PFSK-1 (cell line): ENCODE results near the gene VCL.

ENCODE experiments used
- POLR2AphosphoS5 ChIP-seq: IDR thresholded peaks from 2 replicates; pipeline ENCODE4 v1.6.1; 2012; ENCODE audit warnings: low read depth, mild to moderate bottlenecking, control low read depth, low read length, moderate library complexity
- SIN3A ChIP-seq: IDR thresholded peaks from 2 replicates; pipeline ENCODE4 v1.6.1; 2012; ENCODE audit warnings: mild to moderate bottlenecking, low read length, moderate library complexity, borderline replicate concordance; ENCODE audit not compliant: insufficient read depth
- TAF1 ChIP-seq: IDR thresholded peaks from 2 replicates; pipeline ENCODE4 v1.6.1; 2012; ENCODE audit warnings: low read length, control low read depth, borderline replicate concordance; ENCODE audit not compliant: insufficient read depth

DNA sequence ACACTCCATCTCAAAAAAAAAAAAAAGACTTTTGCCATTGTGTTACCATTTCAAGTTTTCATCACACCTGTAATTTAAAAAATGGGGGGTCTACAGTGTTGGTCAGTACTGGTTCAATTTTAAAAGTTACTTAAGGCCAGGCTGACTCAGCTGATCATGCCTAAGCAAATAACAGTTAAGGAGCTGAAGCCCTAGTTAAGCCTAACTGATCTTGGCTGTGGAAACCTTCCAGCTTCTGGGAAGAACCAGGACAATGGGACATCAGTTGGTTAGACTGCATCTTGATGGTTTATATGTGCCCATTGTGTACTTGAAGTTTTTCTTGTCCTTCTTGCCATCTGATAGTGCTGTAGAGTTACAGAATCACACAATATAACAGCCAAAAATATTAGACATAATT, 26.7 kb downstream of the VCL start:
- TF ChIP-seq SIN3A (no peak), TAF1 (no peak), POLR2AphosphoS5 (no peak)
